Ovary (tissue), 9 donors: ENCODE results near the gene FBXL15. TPM values are rescaled to one million over a fixed set of nuclear protein-coding genes. Genes with fewer than 3 reads are reported as not detected.
A peak's percentile ranks its signal among the peaks of the same experiment; 100 is the strongest.
"Not testable (repeated sequence)": the region's sequence is repeated elsewhere in the genome, so short reads cannot be mapped to it uniquely, and the experiment has no call there.

Experiments
- DNase-seq, 5 donors: peaks; one replicate each; pipeline ENCODE4 v3.0.0-alpha.2; 2019 to 2020
- H3K27ac ChIP-seq, 2 donors: fragments of 200-600 bp; one replicate each; pipeline versions ENCODE4 v1.5.1 to v1.8.0; 2019 to 2022
- H3K27me3 ChIP-seq: fragments of 200-600 bp; one replicate; pipeline ENCODE4 v1.8.0; 2022
- H3K36me3 ChIP-seq: fragments of 200-600 bp; sonication (generic); one replicate; pipeline ENCODE4 v1.5.1; 2019
- H3K4me1 ChIP-seq: one replicate; pipeline ENCODE4 v1.8.1; 2013; ENCODE audit warnings: mild to moderate bottlenecking, moderate library complexity; ENCODE audit not compliant: insufficient read depth
- H3K4me3 ChIP-seq: fragments of 200-600 bp; sonication (generic); one replicate; pipeline ENCODE4 v1.5.1; 2017
- H3K9me3 ChIP-seq, 2 donors: fragments of 200-600 bp in 1 of 2; sonication (generic) in 1 of 2; one replicate each; pipeline versions ENCODE4 v1.5.1 to v1.8.1; 2013 to 2019; ENCODE audit warnings: mild to moderate bottlenecking in 1 of 2, moderate library complexity in 1 of 2
- EP300 ChIP-seq: sonication (generic); formaldehyde crosslinking; IDR thresholded peaks from one replicate; pipeline ENCODE4 v1.6.1; 2017; ENCODE audit warnings: antibody characterized with exemption
- POLR2A ChIP-seq: fragments of 450-650 bp; IDR thresholded peaks from one replicate; pipeline ENCODE4 v1.6.1; 2017; ENCODE audit warnings: antibody characterized with exemption, mild to moderate bottlenecking, moderate library complexity
- WGBS, 3 donors: extraction: QIAGEN DNeasy Blood & Tissue Kit in 1 of 3; methylation state at CpG; one replicate each; pipeline versions ENCODE4 v1.1.5 to v1.1.7; 2013 to 2017; 5-methylcytosine and 5-hydroxymethylcytosine counted together
- intact Hi-C, 4 donors: fragments of 100-400 bp; cut with DNase I; formaldehyde crosslinking; loops; one replicate each; pipeline versions ENCODE4 v1.11.0 to v1.15.1; 2022 to 2023
- polyA plus RNA-seq, 2 donors: library from polyadenylated mRNA; stranded (reverse); fragments of 200-250 nt in 1 of 2; fragments of 350-450 nt in 1 of 2; fragmentation: Illumina TruSeq in 1 of 2; extraction: RNeasy Lipid Tissue Mini Kit (QIAGEN cat#74804) in 1 of 2; gene quantifications; one replicate each; pipeline ENCODE4 v1.2.3, GENCODE V29; 2013 to 2014
- total RNA-seq, 7 donors: library from RNA; depleted of rRNA in 2 of 7; stranded (reverse); fragments of >200 nt in 2 of 7; fragmentation: NEBNext Ultra II Directional in 3 of 7; extraction: Animal tissue kit (Norgen Biotek cat#: 25700) in 3 of 7; gene quantifications; one replicate each; pipeline versions ENCODE4 v1.1.0 to v1.2.4, GENCODE V29; 2016 to 2023
- TF ChIP-seq, protein P1 (sequence below), 3 donors: fragments of 450-650 bp in 2 of 3; fragments of 200-600 bp in 1 of 3; IDR thresholded peaks; one replicate each; pipeline versions ENCODE4 v1.5.1 to v1.8.0; 2016 to 2022; ENCODE audit warnings: antibody characterized with exemption in 3 of 3, mild to moderate bottlenecking in 1 of 3
- donor health status: DM: no; HTN: no; CAD: no; lungs with moderate emphysema.
- donor health status: DM: no; HTN: no; CAD: no.
- donor health status: Bipolar disorder and iron deficiency.
- donor health status: DM: yes; HTN: yes; CAD: no.
- donor health status: DM: no; HTN: no; CAD: no.
- donor health status: DM: yes; HTN: yes; CAD: no.

Gene FBXL15
- total and polyA plus RNA-seq, 9 donors: 0.25 to 31.1 (median 19.2) TPM

DNA sequence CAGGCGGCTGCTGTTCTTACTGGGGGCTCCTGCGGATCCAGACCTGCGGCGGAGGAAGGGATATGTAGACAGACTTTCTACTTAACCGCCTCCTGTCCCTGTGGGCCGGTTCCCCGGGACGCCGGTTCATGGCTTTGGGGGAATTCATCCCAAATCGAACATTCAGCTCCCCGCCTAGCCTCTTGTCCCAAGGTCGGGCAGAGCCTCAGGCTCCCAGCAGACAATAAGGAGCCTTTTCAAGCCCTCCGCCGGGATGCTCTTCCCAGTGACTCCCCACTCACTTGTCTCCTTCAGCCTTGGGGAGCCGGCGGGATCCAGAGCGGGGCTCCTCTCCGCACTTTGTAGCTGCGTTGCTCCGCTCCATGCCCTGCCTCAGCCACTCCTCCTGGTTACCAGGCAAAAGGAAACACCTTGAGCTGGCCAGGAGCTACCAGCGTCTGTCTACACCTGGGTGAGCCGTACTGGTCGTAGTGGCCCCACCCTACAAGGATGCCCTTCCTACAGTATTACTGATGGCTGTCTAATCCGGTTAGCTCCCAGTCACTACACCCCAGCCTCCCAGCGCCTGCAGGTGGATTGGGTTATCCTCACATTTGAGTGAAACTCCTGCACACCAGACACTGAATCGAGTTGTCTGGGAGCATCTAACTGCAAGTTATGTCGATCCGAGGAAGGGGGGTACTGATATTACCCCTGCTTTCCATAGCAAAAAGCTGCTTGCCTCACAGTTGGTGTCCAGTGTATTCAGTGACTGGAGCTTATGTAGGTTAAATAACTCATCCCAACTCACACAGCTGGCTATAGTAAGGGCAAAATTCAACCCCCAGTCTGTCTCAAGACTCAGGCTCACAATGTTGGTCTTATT lies 30.7 kb downstream of the FBXL15 start, which contains the start of gene C10orf95:
C10orf95 (minus strand) TSS at position 439 of the 865 bp plus-strand sequence. CDS start 450 bp downstream, outside the sequence.
- WGBS, 3 donors: 22 to 27% (median 25%) methylated on average over 28 of the region's 28 CpGs
- peaks cover 2% of the 10 kb centered on the region for H3K4me1 ChIP-seq
- DNase-seq: peak in 1 of 5 donors; percentile 61
- intact Hi-C loops: no loop called here
- H3K27ac ChIP-seq: peak within 1 kb of the TSS in 1 of 2 donors; percentile 92
- TF ChIP-seq POLR2A (no peak), EP300 (no peak)
- TF ChIP-seq, protein P1, sequence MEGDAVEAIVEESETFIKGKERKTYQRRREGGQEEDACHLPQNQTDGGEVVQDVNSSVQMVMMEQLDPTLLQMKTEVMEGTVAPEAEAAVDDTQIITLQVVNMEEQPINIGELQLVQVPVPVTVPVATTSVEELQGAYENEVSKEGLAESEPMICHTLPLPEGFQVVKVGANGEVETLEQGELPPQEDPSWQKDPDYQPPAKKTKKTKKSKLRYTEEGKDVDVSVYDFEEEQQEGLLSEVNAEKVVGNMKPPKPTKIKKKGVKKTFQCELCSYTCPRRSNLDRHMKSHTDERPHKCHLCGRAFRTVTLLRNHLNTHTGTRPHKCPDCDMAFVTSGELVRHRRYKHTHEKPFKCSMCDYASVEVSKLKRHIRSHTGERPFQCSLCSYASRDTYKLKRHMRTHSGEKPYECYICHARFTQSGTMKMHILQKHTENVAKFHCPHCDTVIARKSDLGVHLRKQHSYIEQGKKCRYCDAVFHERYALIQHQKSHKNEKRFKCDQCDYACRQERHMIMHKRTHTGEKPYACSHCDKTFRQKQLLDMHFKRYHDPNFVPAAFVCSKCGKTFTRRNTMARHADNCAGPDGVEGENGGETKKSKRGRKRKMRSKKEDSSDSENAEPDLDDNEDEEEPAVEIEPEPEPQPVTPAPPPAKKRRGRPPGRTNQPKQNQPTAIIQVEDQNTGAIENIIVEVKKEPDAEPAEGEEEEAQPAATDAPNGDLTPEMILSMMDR (IDR thresholded peaks at IDR 0.05): no peak
- H3K9me3 ChIP-seq: no peaks in the 10 kb centered on the region
- H3K36me3 ChIP-seq: no peaks in the 10 kb centered on the region
- peak within 1 kb of the TSS; percentile 74 for H3K4me3 ChIP-seq
- H3K27me3 ChIP-seq: no peaks in the 10 kb centered on the region

- Histone ChIP-seq H3K9me3 (no peaks in the 10 kb centered on the region), H3K27ac (no peak overlapping the region), H3K36me3 (no peaks in the 10 kb centered on the region), H3K4me1 (peaks cover 2% of the 10 kb centered on the region), H3K4me3 (no peak overlapping the region), H3K27me3 (no peaks in the 10 kb centered on the region)
- intact Hi-C loops: no loop called here
- TF ChIP-seq, protein P1 (IDR thresholded peaks at IDR 0.05): no peak
- TF ChIP-seq POLR2A: no peak
- TF ChIP-seq EP300: no peak
- 57 to 71% (median 67%) methylated on average over 3 of the region's 3 CpGs for WGBS, 3 donors
- no peak for DNase-seq
These were observed 32.2 kb downstream of the FBXL15 start for GRCh38 chr10:102452672-102453340.

DNA sequence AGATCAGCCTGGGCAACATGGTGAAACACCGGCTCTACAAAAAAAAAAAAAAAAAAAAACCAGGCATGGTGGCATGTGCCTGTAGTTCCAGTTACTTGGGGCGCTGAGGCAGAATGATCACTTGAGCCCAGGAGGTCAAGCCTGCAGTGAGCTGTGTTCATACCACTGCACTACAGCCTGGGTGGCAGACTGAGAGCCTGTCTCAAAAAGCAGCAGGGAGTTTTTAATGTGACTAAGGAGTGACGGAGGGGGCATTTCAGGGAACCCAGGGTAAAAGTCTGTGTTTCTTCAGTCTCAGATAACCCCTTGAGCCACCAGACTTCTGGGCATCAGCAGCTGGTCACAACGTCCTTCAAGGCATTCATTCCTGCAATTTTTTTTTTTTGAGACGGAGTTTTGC lies 32.9 kb downstream of the FBXL15 start:
- H3K9me3 ChIP-seq: no peaks in the 10 kb centered on the region
- peaks cover 2% of the 10 kb centered on the region for H3K4me1 ChIP-seq
- no peak overlapping the region for H3K27ac ChIP-seq
- no peak for DNase-seq
- H3K36me3 ChIP-seq: no peaks in the 10 kb centered on the region
- intact Hi-C loops: no loop called here
- no peaks in the 10 kb centered on the region for H3K27me3 ChIP-seq
- TF ChIP-seq, protein P1 (IDR thresholded peaks at IDR 0.05): no peak
- H3K4me3 ChIP-seq: no peak overlapping the region
- 70 to 81% (median 72%) methylated on average over 5 of the region's 5 CpGs for WGBS, 3 donors

GRCh38 chr10:102454662-102455487 lies 34.2 kb downstream of the FBXL15 start:
- 72 to 80% (median 76%) methylated on average over 13 of the region's 13 CpGs for WGBS, 3 donors

More at GRCh38 chr10:102454662-102455487, 34.2 kb downstream of the FBXL15 start:
- H3K9me3 ChIP-seq, H3K27me3 ChIP-seq, H3K27ac ChIP-seq, H3K4me1 ChIP-seq, H3K4me3 ChIP-seq, intact Hi-C loops, H3K36me3 ChIP-seq, DNase-seq: not testable (repeated sequence)
